ENCODE data around the gene TPSG1.
"Not testable (repeated sequence)": the region's sequence is repeated elsewhere in the genome, so short reads cannot be mapped to it uniquely, and the experiment has no call there.

GRCh38 chr16:1230084-1230470, 5.0 kb upstream of the TPSG1 start, which contains the start of gene TPSB2:
- TF ChIP-seq CTCF (conservative IDR thresholded peaks at IDR 0.05 in 1 of 2, IDR thresholded peaks at IDR 0.05 in 1 of 2; ENCODE audit: extremely low read depth in 1 of 2, insufficient read depth in 1 of 2, low read depth in 1 of 2, low read length in 2 of 2); EZH2 (IDR thresholded peaks at IDR 0.05; ENCODE audit: borderline replicate concordance, low read length): not testable (repeated sequence)

All from mammary epithelial cell (primary cell).